OCI-LY3 (cell line): Measurements from ENCODE around the gene LRP6.

Experiments used
- H2AFZ ChIP-seq: fragments of 200-600, 300-600 bp; shearing (Covaris generic); 2 replicates; pipeline ENCODE4 v1.6.0; 2014; ENCODE audit warnings: antibody characterized with exemption, low read depth, low read length
- H3K27ac ChIP-seq: fragments of 200-600, 300-600 bp; sonication (generic); 2 replicates; pipeline ENCODE4 v1.5.1; 2014; ENCODE audit warnings: mild to moderate bottlenecking, low read length, moderate library complexity, mixed read lengths
- H3K27me3 ChIP-seq: fragments of 200-600, 300-600 bp; sonication (generic); 2 replicates; pipeline ENCODE4 v1.6.1; 2014; ENCODE audit warnings: low read depth, low read length, mixed read lengths
- H3K36me3 ChIP-seq: fragments of 200-600, 300-600 bp; sonication (generic); replicated peaks from 2 replicates; pipeline ENCODE3; 2014; ENCODE audit warnings: low read depth, low read length, mixed read lengths
- H3K4me1 ChIP-seq: fragments of 300-600, 200-600 bp; sonication (generic); 2 replicates; pipeline ENCODE4 v1.6.1; 2014; ENCODE audit warnings: low read length, mixed read lengths
- H3K4me2 ChIP-seq: fragments of 200-600, 300-600 bp; sonication (generic); 2 replicates; pipeline ENCODE4 v1.6.1; 2014; ENCODE audit warnings: low read length, mixed read lengths
- H3K4me3 ChIP-seq: fragments of 300-600, 200-600 bp; sonication (generic); 2 replicates; pipeline ENCODE4 v1.5.1; 2014; ENCODE audit warnings: antibody characterized with exemption, mild to moderate bottlenecking, low read length, moderate library complexity
- H3K79me2 ChIP-seq: fragments of 300-600, 200-600 bp; shearing (Covaris generic); 2 replicates; pipeline ENCODE4 v1.6.1; 2014; ENCODE audit warnings: mild to moderate bottlenecking, low read length, mixed read lengths
- H3K9ac ChIP-seq: fragments of 300-600, 200-600 bp; shearing (Covaris generic); 2 replicates; pipeline ENCODE4 v1.6.0; 2014; ENCODE audit warnings: mild to moderate bottlenecking, low read length, moderate library complexity
- H3K9me3 ChIP-seq: fragments of 200-600, 300-600 bp; shearing (Covaris generic); 2 replicates; pipeline ENCODE4 v1.6.1; 2014; ENCODE audit warnings: low read length, mixed read lengths; ENCODE audit not compliant: insufficient read depth
- H4K20me1 ChIP-seq: fragments of 200-600, 300-600 bp; sonication (generic); 2 replicates; pipeline ENCODE4 v1.6.1; 2016; ENCODE audit warnings: low read length, mixed read lengths; ENCODE audit not compliant: insufficient read depth
- EZH2phosphoT487 ChIP-seq: fragments of 200-600 bp; shearing (Covaris generic); IDR thresholded peaks from 2 replicates; pipeline ENCODE4 v1.6.1; 2018; ENCODE audit warnings: antibody characterized with exemption, mixed run types, low read depth
- TF ChIP-seq, protein P1 (sequence below): fragments of 200-600, 300-600 bp; sonication (generic); IDR thresholded peaks from 2 replicates; pipeline ENCODE4 v1.5.1; 2014; ENCODE audit warnings: antibody characterized with exemption, low read length, low read depth

LRP6 gene

DNA sequence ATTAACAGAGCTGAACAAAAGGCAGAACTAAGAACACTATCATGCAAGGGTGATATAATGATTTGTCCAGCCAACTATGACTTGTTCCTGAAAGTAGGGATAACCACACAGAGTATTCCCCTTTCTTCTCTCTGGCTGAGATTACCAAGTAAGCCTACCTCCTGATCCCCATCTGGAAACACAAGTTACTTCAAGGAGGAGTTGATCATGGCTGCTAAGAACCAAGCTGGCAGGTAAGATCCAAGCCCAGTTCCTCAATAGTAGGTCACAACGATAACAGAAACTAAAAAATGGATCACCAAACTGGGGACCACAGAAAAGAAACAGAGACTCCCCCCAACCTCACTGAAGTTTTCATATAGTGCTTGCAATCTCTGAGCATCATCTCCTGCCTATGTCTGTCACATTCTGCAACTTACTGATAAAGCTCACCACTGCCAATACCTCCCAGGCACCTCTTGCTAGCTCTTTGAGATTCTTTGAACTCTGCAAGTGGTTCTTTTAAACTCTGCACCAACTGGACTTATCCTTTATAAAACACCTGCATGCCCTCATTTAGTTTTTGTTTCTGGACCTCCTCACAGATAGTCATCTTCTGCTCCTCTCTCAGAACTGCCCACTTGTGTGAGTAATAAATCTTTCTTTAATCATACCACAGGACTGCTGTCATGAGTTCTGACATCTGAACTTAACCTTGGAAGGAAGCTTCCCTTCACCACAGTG, 76.6 kb downstream of the LRP6 start:
- Histone ChIP-seq H3K9ac (no peak overlapping the region), H3K79me2 (0 out of 2 replicates have a peak, but pooled peaks cover 3% of the 10 kb centered on the region), H3K4me2 (no peak overlapping the region)

GRCh38 chr12:12185414-12185813, 81.4 kb downstream of the LRP6 start:
- TF ChIP-seq EZH2phosphoT487 = no peak
- TF ChIP-seq, protein P1, sequence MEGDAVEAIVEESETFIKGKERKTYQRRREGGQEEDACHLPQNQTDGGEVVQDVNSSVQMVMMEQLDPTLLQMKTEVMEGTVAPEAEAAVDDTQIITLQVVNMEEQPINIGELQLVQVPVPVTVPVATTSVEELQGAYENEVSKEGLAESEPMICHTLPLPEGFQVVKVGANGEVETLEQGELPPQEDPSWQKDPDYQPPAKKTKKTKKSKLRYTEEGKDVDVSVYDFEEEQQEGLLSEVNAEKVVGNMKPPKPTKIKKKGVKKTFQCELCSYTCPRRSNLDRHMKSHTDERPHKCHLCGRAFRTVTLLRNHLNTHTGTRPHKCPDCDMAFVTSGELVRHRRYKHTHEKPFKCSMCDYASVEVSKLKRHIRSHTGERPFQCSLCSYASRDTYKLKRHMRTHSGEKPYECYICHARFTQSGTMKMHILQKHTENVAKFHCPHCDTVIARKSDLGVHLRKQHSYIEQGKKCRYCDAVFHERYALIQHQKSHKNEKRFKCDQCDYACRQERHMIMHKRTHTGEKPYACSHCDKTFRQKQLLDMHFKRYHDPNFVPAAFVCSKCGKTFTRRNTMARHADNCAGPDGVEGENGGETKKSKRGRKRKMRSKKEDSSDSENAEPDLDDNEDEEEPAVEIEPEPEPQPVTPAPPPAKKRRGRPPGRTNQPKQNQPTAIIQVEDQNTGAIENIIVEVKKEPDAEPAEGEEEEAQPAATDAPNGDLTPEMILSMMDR = no peak
- no peak overlapping the region for H3K27ac ChIP-seq

More for the DNA sequence above, 76.6 kb downstream of the LRP6 start:
- H3K4me3 ChIP-seq = no peak overlapping the region
- H3K36me3 ChIP-seq = no peaks in the 10 kb centered on the region
- H3K4me1 ChIP-seq = 0 out of 2 replicates have a peak, but pooled peaks cover 3% of the 10 kb centered on the region
- no peak overlapping the region for H2AFZ ChIP-seq
- no peaks in the 10 kb centered on the region for H3K27me3 ChIP-seq
- no peaks in the 10 kb centered on the region for H4K20me1 ChIP-seq
- TF ChIP-seq EZH2phosphoT487 = no peak
- TF ChIP-seq, protein P1 = no peak
- H3K9me3 ChIP-seq = no peaks in the 10 kb centered on the region
- H3K27ac ChIP-seq = no peak overlapping the region

GRCh38 chr12:12182703-12183365, 84.0 kb downstream of the LRP6 start:
- Histone ChIP-seq H3K4me3 (no peak overlapping the region), H3K27ac (no peak overlapping the region), H3K9ac (no peak overlapping the region), H3K4me1 (no peaks in the 10 kb centered on the region; the same call in 1 of the 2 replicates), H3K79me2 (no peaks in the 10 kb centered on the region), H4K20me1 (no peaks in the 10 kb centered on the region), H3K4me2 (no peak overlapping the region), H3K27me3 (no peaks in the 10 kb centered on the region), H2AFZ (no peak overlapping the region), H3K36me3 (peaks cover 2% of the 10 kb centered on the region), H3K9me3 (no peaks in the 10 kb centered on the region)
- TF ChIP-seq EZH2phosphoT487 = no peak
- TF ChIP-seq, protein P1 = no peak

More at GRCh38 chr12:12185414-12185813, 81.4 kb downstream of the LRP6 start:
- Histone ChIP-seq H2AFZ (no peak overlapping the region), H3K9me3 (no peaks in the 10 kb centered on the region), H3K36me3 (peaks cover under 1% of the 10 kb centered on the region), H3K27me3 (no peaks in the 10 kb centered on the region), H3K4me1 (0 out of 2 replicates have a peak, but pooled peaks cover 3% of the 10 kb centered on the region), H3K4me2 (no peak overlapping the region), H4K20me1 (no peaks in the 10 kb centered on the region), H3K79me2 (0 out of 2 replicates have a peak, but pooled peaks cover 2% of the 10 kb centered on the region), H3K9ac (no peak overlapping the region), H3K4me3 (no peak overlapping the region)

DNA sequence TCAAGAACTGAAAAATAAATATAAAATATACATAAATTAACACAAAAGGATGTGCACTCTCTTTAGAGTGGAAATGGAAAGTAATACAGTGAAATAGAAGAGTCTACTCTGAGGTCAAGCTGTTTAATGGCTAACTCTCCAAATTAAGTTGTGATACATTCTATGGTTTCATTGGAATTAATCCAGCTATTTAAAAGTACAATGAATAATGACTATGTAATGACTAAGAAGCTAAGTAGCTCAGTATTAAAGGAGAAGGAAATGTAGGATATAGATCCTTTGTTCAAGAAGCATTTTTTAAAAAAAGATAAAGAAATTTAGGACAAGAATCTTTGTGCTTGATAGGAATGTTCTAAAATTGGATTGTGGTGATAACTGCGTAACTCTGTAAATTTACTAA, 85.3 kb downstream of the LRP6 start:
- Histone ChIP-seq H3K79me2 (no peaks in the 10 kb centered on the region), H4K20me1 (no peaks in the 10 kb centered on the region), H3K4me1 (peaks cover 13% of the 10 kb centered on the region), H2AFZ (no peak overlapping the region), H3K36me3 (peaks cover 2% of the 10 kb centered on the region), H3K4me2 (no peak overlapping the region), H3K9me3 (no peaks in the 10 kb centered on the region), H3K27me3 (no peaks in the 10 kb centered on the region), H3K4me3 (no peak overlapping the region), H3K27ac (no peak overlapping the region), H3K9ac (no peak overlapping the region)
- TF ChIP-seq, protein P1 = no peak
- no peak for TF ChIP-seq EZH2phosphoT487
